ENCODE results near the gene DPF1. TPM values are rescaled to one million over a fixed set of nuclear protein-coding genes. Genes with fewer than 3 reads are reported as not detected.

Gene DPF1
- total RNA-seq, 2 experiments from 2014 or later: 0.47 TPM; not detected in 1

- Mint-ChIP-seq H3K9me3 (ENCODE audit: low read depth) (peaks cover 2% of the 10 kb centered on the region), H3K27ac (no peak overlapping the region), H3K27me3 (no peaks in the 10 kb centered on the region), H3K4me1 (no peaks in the 10 kb centered on the region), H3K4me3 (no peak overlapping the region), H3K36me3 (peaks cover 2% of the 10 kb centered on the region)
- CTCF ChIA-PET: no interaction called here
- ATAC-seq (no peak), DNase-seq (no peak)
These were observed 48.6 kb downstream of the DPF1 start for GRCh38 chr19:38175422-38175821.

GRCh38 chr19:38173291-38174041 lies 50.6 kb downstream of the DPF1 start:
- Mint-ChIP-seq H3K27me3 (no peaks in the 10 kb centered on the region), H3K27ac (no peak overlapping the region), H3K4me1 (no peaks in the 10 kb centered on the region), H3K4me3 (no peak overlapping the region), H3K36me3 (no peaks in the 10 kb centered on the region), H3K9me3 (ENCODE audit: low read depth) (no peaks in the 10 kb centered on the region)
- DNase-seq (no peak), ATAC-seq (no peak)
- CTCF ChIA-PET: interaction anchor here (0.6 kb wide), 1 partner anchor 213 kb away, joined by 3 read pairs; no protein-coding TSS in a partner anchor

GRCh38 chr19:38172001-38172400 lies 52.0 kb downstream of the DPF1 start:
- no peak overlapping the region for H3K27ac Mint-ChIP-seq
- DNase-seq (no peak), ATAC-seq (no peak)
- no peaks in the 10 kb centered on the region for H3K9me3 Mint-ChIP-seq (ENCODE audit: low read depth)
- H3K36me3 Mint-ChIP-seq: no peaks in the 10 kb centered on the region
- CTCF ChIA-PET: no interaction called here
- no peaks in the 10 kb centered on the region for H3K4me1 Mint-ChIP-seq
- H3K4me3 Mint-ChIP-seq: no peak overlapping the region
- no peaks in the 10 kb centered on the region for H3K27me3 Mint-ChIP-seq

GRCh38 chr19:38170334-38170733 lies 53.7 kb downstream of the DPF1 start:
- CTCF ChIA-PET: no interaction called here
- H3K4me1 Mint-ChIP-seq: no peaks in the 10 kb centered on the region
- no peaks in the 10 kb centered on the region for H3K27me3 Mint-ChIP-seq
- DNase-seq: no peak
- no peaks in the 10 kb centered on the region for H3K9me3 Mint-ChIP-seq (ENCODE audit: low read depth)
- no peak overlapping the region for H3K27ac Mint-ChIP-seq
- no peak for ATAC-seq
- H3K4me3 Mint-ChIP-seq: no peak overlapping the region
- no peaks in the 10 kb centered on the region for H3K36me3 Mint-ChIP-seq

- no peaks in the 10 kb centered on the region for H3K9me3 Mint-ChIP-seq (ENCODE audit: low read depth)
- ATAC-seq: no peak
- CTCF ChIA-PET: no interaction called here
These were observed 55.4 kb downstream of the DPF1 start for GRCh38 chr19:38168637-38169036.

GRCh38 chr19:38165335-38165734 lies 58.7 kb downstream of the DPF1 start:
- H3K4me1 Mint-ChIP-seq: no peaks in the 10 kb centered on the region
- peaks cover 25% of the 10 kb centered on the region for H3K36me3 Mint-ChIP-seq
- H3K27ac Mint-ChIP-seq: no peak overlapping the region
- no peak overlapping the region for H3K4me3 Mint-ChIP-seq
- ATAC-seq (no peak), DNase-seq (no peak)
- CTCF ChIA-PET: no interaction called here
- H3K9me3 Mint-ChIP-seq (ENCODE audit: low read depth): peaks cover 6% of the 10 kb centered on the region
- H3K27me3 Mint-ChIP-seq: no peaks in the 10 kb centered on the region

More at GRCh38 chr19:38168637-38169036, 55.4 kb downstream of the DPF1 start:
- H3K4me1 Mint-ChIP-seq: no peaks in the 10 kb centered on the region
- H3K27ac Mint-ChIP-seq: no peak overlapping the region
- no peak overlapping the region for H3K4me3 Mint-ChIP-seq
- H3K27me3 Mint-ChIP-seq: no peaks in the 10 kb centered on the region
- DNase-seq: no peak
- H3K36me3 Mint-ChIP-seq: peaks cover 7% of the 10 kb centered on the region

GRCh38 chr19:38164526-38164925 lies 59.5 kb downstream of the DPF1 start:
- H3K4me1 Mint-ChIP-seq: no peaks in the 10 kb centered on the region
- no peak overlapping the region for H3K4me3 Mint-ChIP-seq
- H3K36me3 Mint-ChIP-seq: peaks cover 25% of the 10 kb centered on the region
- CTCF ChIA-PET: no interaction called here
- no peaks in the 10 kb centered on the region for H3K27me3 Mint-ChIP-seq
- no peak for ATAC-seq
- no peak overlapping the region for H3K27ac Mint-ChIP-seq
- peaks cover 6% of the 10 kb centered on the region for H3K9me3 Mint-ChIP-seq (ENCODE audit: low read depth)
- DNase-seq: no peak

GRCh38 chr19:38163419-38164290 lies 60.4 kb downstream of the DPF1 start:
- ATAC-seq: no peak
- no peak overlapping the region for H3K4me3 Mint-ChIP-seq
- H3K4me1 Mint-ChIP-seq: no peaks in the 10 kb centered on the region
- H3K27ac Mint-ChIP-seq: no peak overlapping the region
- CTCF ChIA-PET: no interaction called here
- peaks cover 6% of the 10 kb centered on the region for H3K9me3 Mint-ChIP-seq (ENCODE audit: low read depth)
- DNase-seq: no peak
- H3K27me3 Mint-ChIP-seq: no peaks in the 10 kb centered on the region
- H3K36me3 Mint-ChIP-seq: peaks cover 25% of the 10 kb centered on the region

GRCh38 chr19:38162632-38163031 lies 61.4 kb downstream of the DPF1 start:
- no peak for ATAC-seq
- peaks cover 25% of the 10 kb centered on the region for H3K36me3 Mint-ChIP-seq
- H3K9me3 Mint-ChIP-seq (ENCODE audit: low read depth): peaks cover 6% of the 10 kb centered on the region
- DNase-seq: no peak
- no peak overlapping the region for H3K4me3 Mint-ChIP-seq
- H3K27me3 Mint-ChIP-seq: no peaks in the 10 kb centered on the region
- H3K4me1 Mint-ChIP-seq: no peaks in the 10 kb centered on the region
- CTCF ChIA-PET: interaction anchor here (1.9 kb wide), 1 partner anchor 20 kb away, joined by 5 read pairs; no protein-coding TSS in a partner anchor
- no peak overlapping the region for H3K27ac Mint-ChIP-seq

GRCh38 chr19:38162094-38162493 lies 61.9 kb downstream of the DPF1 start:
- ATAC-seq (no peak), DNase-seq (no peak)
- CTCF ChIA-PET: interaction anchor here (1.9 kb wide), 1 partner anchor 20 kb away, joined by 5 read pairs; no protein-coding TSS in a partner anchor
- Mint-ChIP-seq H3K27me3 (no peaks in the 10 kb centered on the region), H3K36me3 (peaks cover 25% of the 10 kb centered on the region), H3K4me1 (no peaks in the 10 kb centered on the region), H3K9me3 (ENCODE audit: low read depth) (peaks cover 6% of the 10 kb centered on the region), H3K27ac (no peak overlapping the region), H3K4me3 (no peak overlapping the region)

Other genes with a start within 250 kb of the DPF1 start
- not detected for gene PPP1R14A, start 32.2 kb upstream of the DPF1 start, total RNA-seq
- 10 to 100 TPM in 1 of 2 experiments, 1 to 10 TPM in 1; 9.3 to 15.6 TPM for gene SPINT2, start 40.4 kb upstream of the DPF1 start, total RNA-seq
- not detected for gene C19orf33, start 80.0 kb upstream of the DPF1 start, total RNA-seq
- 10 to 100 TPM; 69.7 to 76.7 TPM for gene YIF1B, start 91.7 kb upstream of the DPF1 start, total RNA-seq
- gene KCNK6, start 95.6 kb upstream of the DPF1 start, total RNA-seq: 10 to 100 TPM; 10.8 to 13.5 TPM
- gene CATSPERG, start 111.6 kb upstream of the DPF1 start, total RNA-seq: 1 to 10 TPM; 4.3 to 7.3 TPM
- gene PSMD8, start 150.3 kb upstream of the DPF1 start, total RNA-seq: 100 to 1,000 TPM; 164 to 204 TPM
- gene GGN, start 163.8 kb upstream of the DPF1 start, total RNA-seq: not detected
- gene SPRED3, start 164.5 kb upstream of the DPF1 start, total RNA-seq: under 1 TPM; 0.84 to 0.93 TPM
- 10 to 100 TPM; 22.4 to 24.1 TPM for gene FAM98C, start 178.9 kb upstream of the DPF1 start, total RNA-seq
- 1 to 10 TPM; 1.4 to 1.6 TPM for gene RASGRP4, start 202.0 kb upstream of the DPF1 start, total RNA-seq
- gene RYR1, start 209.5 kb upstream of the DPF1 start, total RNA-seq: 1 to 10 TPM; 1.5 to 1.6 TPM